Dermis blood vessel endothelial cell (primary cell): ENCODE results near the gene IAPP. TPM values are rescaled to one million over a fixed set of nuclear protein-coding genes. Genes with fewer than 3 reads are reported as not detected.
"Not testable (repeated sequence)": the region's sequence is repeated elsewhere in the genome, so short reads cannot be mapped to it uniquely, and the experiment has no call there.

Experiments
- DNase-seq: peaks from one replicate; pipeline ENCODE4 v3.0.0; 2010
- total RNA-seq: library from RNA; depleted of rRNA; stranded (reverse); fragments of >200 nt; gene quantifications from 2 replicates; pipeline ENCODE4 v1.2.3, GENCODE V29; 2014

The IAPP gene
- not detected in 2 replicates for total RNA-seq

DNA sequence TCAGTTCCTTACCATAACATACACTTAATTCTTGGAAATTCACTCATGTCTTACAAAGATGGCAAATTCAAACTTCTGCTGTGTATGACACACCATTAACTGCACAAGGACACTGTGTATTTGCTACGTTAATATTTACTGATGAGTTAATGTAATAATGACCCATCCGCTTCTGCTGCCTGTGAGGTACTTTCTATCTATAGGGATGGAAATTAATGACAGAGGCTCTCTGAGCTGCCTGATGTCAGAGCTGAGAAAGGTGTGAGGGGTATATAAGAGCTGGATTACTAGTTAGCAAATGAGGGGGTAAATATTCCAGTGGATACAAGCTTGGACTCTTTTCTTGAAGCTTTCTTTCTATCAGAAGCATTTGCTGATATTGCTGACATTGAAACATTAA, at the start of gene IAPP:
Gene IAPP, plus strand, starts transcription at position 301 of the 400 bp plus-strand sequence. CDS start 450 bp downstream, outside the sequence.
- DNase-seq = no peak

DNA sequence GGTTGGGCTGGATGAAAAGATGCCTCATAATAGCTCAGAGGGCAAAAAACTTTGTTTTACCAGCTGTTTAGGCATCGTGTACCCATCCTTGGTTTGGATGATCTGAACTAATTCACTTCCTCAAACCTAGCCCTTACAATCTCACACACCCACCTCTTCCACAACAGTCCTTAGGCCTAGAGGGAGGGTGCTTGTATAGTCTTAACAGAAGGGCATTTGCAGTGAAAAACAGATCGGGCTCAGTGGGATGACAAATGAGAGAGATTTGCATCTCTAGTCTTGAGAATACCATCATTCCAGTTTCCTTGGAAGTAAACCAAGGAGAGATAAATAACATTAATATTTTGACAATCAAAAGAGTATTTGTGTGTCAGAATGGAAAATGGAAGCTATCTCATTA, 49.0 kb upstream of the IAPP start:
- no peak for DNase-seq

DNA sequence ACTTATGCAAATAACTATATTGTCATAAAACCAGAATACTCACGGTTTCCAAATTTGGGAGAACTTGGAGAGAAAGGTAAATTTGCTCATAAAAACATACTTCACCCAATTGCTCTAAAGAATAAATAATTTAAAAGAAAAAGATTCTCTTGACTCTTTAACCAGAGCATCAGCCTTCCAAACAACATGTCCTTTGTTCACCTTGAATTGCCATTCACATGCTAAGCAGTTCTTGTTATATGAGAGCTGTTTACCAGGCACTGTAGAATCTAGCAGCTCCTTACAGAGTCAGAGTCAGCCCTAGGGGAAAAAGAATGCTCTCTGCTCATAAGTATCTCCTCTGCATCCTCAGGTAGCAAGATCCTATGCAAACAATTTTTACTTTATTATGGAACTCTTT, 48.2 kb upstream of the IAPP start:
- no peak for DNase-seq

- no peak for DNase-seq
These were observed 44.1 kb upstream of the IAPP start for GRCh38 chr12:21328578-21328977.

GRCh38 chr12:21330682-21331253, 41.9 kb upstream of the IAPP start:
- peak; percentile 19 for DNase-seq

DNA sequence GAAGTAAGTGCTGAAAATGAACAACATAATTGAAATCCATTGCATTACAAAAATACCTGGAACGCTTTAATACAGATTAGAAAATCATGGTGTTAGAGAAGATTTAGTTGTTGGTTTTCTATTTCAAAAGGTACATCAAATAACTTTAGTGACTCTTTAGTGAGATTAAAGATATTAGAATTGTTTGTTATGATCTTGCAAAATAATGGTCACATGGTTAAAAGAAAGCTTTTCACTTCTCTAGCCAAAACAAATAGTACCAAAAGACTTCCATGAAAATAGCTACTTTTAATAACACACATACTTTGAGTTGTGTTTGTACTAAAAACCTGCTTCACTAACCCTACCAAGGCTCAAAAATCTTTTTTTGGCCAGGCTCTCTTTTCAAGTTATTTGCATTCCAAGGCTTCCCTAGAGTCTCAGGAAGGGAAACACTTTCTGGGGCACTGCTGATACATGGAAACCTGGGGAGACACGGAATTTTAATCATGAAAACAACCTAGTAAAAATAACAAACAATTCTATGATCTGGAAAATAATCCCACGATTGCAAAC, 37.9 kb upstream of the IAPP start, which contains the start of gene SLCO1A2:
Gene SLCO1A2, minus strand, starts transcription at position 147 of the 555 bp plus-strand sequence. CDS start 270 bp downstream, outside the sequence.
- DNase-seq = no peak

DNA sequence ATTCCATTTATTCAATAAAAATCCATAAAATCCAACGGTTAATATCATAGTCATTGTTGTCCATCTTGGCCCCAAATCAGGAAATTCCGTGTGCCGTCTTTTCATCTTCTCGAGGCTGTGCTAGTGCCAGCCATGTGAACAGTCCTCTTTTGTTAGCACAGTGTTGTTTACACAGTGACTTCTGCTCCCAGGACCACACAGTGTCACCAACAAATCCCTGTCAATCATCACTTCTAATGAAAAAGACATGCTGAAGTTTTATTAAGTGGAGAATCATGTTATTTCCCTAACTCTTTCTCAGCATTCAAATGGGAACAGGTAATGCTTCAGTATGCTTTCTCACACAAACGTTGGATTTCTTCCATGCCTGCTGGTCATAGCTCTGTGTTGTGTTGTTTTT, 36.0 kb upstream of the IAPP start:
- DNase-seq = no peak

- no peak for DNase-seq
These were observed 35.2 kb upstream of the IAPP start for GRCh38 chr12:21337453-21337852.

DNA sequence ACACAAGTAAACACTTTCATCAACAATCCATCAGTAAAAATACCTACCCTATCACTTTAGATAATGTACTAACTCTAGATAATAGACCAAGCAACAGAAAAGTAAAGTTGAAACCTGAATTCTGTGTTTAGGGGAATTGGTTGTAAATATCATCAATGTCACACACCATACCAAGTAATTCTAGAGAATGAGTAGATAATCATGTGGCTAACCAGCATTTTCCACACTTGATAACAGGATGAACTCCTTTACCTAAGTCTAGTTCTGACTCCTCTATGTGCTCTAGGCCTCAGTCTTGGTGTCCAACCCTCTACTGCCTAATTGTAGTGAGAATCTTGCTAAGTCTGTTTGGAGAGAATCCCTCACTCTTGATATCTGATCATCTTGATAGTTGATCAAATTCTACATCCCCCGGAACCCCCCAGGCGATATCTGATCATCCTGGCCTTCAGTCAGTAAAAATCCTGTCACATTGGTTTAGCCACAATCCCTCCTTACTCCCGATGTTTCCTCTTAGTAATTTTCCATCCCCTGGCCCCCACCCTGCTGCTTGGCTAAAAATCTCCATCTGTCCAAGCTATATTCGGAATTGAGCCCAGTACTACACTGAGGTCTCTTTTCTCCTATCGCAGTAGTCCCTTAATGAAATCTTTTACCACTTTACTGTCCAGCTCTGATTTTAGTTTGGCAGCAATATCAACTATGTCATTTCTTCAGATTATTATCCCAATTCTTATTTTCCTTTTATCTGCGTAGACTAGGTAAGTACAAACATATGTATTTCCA, 34.5 kb upstream of the IAPP start:
- DNase-seq = no peak

GRCh38 chr12:21339921-21340320, 32.8 kb upstream of the IAPP start:
- no peak for DNase-seq

DNA sequence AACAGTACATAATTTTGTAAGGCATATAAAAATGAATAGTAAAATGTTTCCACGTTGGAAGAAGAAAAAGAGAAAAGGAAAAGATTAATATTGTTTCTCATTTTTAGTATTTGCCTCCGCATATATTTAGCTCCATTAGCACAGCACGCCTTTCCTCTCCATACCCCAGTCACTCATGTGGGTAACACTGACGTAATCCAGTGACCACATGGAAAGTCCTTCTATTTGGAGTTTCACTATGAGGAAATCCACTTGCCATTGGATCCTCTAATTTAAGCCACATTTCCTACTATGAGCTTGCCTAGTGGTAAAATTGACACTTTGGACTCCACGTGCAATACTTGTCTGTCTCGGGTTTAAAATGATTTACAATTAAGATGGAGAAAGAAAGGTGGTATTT, 32.3 kb upstream of the IAPP start:
- no peak for DNase-seq

GRCh38 chr12:21341769-21342168, 30.9 kb upstream of the IAPP start:
- no peak for DNase-seq

GRCh38 chr12:21343636-21344035, 29.1 kb upstream of the IAPP start:
- no peak for DNase-seq

DNA sequence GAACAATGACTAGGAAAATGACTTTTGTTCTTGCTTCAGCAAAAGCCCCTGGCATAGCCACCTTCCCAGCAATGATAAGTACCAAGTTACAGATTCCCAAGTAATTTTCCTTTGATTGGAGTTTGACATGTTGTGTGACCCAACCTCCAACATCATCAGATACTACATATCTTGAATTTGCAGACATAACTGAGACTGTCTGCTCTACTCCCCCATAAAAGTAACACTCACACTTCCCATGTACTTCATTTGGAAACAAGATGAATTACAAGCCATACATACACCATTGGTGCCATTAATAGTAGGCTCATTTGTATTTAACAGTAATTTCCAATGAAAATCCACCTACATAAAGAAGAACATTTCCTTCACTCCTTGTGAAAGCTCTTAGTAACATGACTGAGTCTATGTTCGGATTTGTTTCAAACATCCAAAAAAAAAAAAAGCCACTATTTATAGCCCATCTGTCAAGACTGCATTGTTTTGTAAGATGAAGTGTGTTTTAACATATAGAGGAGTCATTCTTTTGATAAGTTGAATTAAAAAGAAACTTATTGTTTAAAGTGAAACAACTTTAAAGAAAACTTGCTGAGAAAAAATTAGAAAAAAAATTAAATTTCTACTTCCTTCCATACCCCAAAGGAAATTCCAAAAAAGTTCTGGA, 26.0 kb upstream of the IAPP start:
- no peak for DNase-seq

GRCh38 chr12:21350975-21351374, 21.7 kb upstream of the IAPP start:
- DNase-seq = no peak

- DNase-seq = no peak
These were observed 19.2 kb upstream of the IAPP start for GRCh38 chr12:21353487-21353886.

DNA sequence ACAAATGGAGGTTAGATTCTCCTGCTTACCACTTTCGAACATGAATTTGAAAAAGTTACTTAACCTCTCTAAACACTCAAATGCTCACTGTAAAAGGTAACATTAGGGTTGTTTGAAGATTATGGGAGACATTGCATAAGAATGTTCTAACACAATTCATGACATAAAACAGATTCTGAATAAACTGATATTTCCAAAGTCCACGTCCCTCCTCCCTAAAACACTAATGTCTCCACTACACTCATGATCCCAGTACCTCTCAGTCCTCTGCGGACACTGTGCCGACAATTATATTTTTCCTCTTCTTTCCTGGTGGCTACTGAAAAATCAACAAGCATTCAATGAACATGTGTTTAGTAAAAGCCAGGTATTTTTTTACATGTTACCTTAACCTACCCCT, 18.8 kb upstream of the IAPP start:
- DNase-seq = no peak

- no peak for DNase-seq
These were observed 18.1 kb upstream of the IAPP start for GRCh38 chr12:21354641-21355040.

DNA sequence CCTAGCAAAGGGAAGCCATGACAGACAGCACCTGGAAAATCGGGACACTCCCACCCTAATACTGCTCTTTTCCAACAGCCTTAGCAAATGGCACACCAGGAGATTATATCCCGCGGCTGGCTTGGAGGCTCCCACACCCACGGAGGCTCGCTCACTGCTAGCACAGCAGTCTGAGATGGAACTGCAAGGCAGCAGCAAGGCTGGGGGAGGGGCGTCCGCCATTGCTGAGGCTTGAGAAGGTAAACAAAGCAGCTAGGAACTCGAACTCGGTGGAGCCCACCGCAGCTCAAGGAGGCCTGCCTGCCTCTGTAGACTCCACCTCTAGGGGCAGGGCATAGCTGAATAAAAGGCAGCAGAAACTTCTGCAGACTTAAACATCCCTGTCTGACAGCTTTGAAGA, 12.1 kb upstream of the IAPP start:
- DNase-seq = not testable (repeated sequence)

DNA sequence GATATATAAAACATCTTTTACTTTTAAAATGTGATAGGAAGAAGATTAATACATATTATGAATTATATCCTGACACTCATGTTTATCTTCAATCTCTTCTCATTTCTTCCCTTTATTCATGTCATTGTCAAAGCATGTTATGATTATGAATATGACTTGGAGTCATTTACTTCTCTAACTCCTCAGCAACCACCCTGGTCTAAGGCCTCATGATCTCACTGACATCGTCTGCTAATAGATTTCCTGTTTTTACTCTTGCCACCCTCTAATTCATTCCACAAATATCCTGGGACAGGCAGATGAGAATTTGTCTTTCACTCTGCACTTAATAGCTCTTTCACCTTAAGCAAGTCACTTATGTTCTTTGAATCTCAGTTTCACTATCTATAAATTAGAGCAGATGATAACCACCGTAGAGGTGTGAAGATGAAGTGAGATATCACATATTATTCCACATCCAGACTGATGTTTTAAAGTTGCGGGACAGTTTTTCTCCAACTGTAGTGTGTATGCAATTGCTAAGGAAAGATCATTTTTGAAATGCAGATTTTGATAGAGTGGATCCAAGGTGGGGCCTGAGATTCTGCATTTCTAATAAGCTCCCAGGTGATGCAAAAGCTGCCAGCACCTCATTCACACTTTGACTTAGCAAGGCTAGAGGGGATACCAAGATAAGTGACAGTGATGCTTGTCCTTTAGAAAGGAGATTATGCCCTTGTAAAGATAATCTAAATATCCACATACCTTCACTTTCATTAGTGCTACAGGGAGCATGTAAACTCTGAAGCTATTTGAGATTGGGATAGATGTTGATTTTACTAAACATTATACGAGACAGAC, 3.3 kb upstream of the IAPP start:
- peak; percentile 31 for DNase-seq

DNA sequence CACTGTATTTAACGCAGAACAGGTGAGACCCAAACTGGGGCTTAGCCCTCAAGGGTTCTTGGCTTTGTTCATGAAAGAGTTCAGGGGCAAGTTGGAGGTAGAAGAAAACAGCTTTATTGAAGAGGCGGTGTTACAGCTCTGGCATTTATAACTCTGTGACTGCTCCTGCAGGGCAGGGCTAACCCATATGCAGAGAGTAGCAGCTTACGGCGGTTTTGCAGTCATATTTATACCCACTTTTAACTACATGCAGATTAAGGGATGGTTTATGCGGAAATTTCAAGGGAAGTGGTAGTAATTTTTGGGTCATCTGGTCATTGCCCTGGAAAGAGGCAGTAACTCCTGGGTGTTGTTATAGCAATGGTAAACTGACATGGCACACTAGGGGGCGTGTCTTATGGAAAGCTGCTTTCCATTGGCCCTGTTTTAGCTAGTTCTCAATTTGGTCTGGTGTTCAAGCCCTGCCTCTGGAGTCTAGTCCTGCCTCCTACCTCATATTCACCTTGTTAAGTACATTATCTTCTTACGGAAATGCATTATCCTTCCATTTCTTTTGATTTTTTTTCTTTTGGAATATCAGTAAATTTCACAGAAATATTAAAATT, 1.8 kb upstream of the IAPP start:
- DNase-seq = no peak

DNA sequence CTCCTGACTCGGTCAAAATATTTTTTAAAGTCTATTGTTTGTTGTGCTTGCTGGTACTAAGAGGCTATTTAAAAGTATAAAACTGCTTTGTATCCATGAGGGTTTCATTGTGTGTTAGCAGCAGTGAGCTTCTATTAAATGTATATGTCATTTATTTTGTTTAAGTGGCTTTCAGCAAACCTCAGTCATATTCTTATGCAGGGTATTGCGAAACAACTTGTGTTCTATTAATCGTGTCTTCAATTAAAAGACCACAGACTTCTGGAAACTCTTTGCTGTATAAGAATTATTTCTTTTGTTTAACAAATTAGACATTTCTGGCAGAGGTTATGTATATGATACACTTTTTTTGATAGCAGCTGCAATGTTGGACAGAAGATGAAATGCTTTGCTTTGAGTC, 6.5 kb downstream of the IAPP start:
- DNase-seq = no peak
